GM18951 (cell line): Measurements from ENCODE around the gene PCDHGA1.

Experiments
- POLR2A ChIP-seq: IDR thresholded peaks from 4 replicates; pipeline ENCODE4 v1.6.1; 2011; ENCODE audit warnings: mild to moderate bottlenecking; ENCODE audit not compliant: insufficient read length, insufficient read depth; ENCODE audit errors: extremely low read depth
- in situ Hi-C: fragments of 300-500 bp; cut with MboI; formaldehyde crosslinking; loops from one replicate; pipeline ENCODE4 v1.12.0; 2022; ENCODE audit warnings: low sequenced_read_pairs, mixed read lengths, inconsistent platforms; ENCODE audit not compliant: unreplicated experiment

Gene PCDHGA1

GRCh38 chr5:141514330-141515133 lies 184.2 kb downstream of the PCDHGA1 start:
- in situ Hi-C loops = no loop called here
- no peak for TF ChIP-seq POLR2A

DNA sequence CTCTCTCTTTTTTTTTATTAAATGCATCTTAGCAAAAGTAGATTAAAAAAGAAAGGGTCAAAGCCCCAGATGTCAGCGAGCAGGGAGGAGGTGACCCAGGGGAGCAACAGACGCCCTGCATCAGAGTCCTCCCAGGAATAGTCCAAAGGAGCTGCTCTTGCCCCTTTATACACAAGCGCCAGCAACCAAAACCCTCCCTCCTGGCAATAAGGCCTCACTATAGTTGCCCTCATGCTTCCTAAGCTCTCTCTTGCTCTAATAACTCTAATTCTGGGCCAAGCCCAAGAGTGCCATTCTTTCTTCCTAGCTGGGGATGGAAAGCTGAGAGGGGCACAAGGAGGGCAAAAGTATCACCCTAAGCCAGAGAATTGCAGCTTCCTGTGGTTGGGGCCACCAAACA lies 184.8 kb downstream of the PCDHGA1 start:
- in situ Hi-C loops = no loop called here
- no peak for TF ChIP-seq POLR2A

DNA sequence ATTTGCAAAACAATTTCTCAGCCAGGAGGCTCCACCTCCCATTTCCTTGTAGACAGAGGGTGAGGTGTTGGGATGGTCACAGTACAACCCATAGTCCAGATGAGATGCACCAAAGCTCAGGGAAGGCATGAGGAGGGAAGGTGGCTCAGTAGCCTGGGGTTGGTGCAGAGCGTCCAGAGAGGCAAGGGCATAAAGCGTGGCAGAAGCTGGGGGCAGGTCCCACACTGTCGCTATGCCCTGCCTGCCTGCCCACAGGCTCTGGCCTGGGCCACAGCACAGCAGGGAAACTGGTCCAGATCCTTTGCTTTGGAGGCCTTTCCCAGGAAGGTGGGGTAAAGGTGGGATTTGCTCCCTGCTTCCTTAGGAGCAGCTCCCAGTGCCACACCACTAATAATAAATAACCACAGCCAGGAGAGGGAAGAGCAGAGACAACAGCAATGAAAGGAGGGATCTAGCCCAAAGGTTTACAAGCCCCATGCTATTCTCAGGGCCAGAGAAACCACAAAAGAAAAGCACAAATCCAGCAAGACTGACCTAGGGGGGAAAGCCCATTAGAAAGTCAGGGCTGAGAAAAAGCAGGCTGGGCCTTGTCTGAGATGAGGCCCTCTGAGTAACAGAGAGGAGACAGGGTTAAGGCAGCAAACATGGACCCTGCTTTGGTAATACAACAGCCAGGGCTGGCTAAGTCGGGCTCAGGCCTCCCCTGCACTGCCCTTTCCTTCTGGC lies 185.8 kb downstream of the PCDHGA1 start:
- in situ Hi-C loops = no loop called here

GRCh38 chr5:141516672-141517025 lies 186.3 kb downstream of the PCDHGA1 start:
- TF ChIP-seq POLR2A = no peak
- in situ Hi-C loops = no loop called here

More for the DNA sequence above, 185.8 kb downstream of the PCDHGA1 start:
- no peak for TF ChIP-seq POLR2A

GRCh38 chr5:141517312-141517711 lies 187.0 kb downstream of the PCDHGA1 start:
- in situ Hi-C loops = no loop called here
- no peak for TF ChIP-seq POLR2A

- in situ Hi-C loops = no loop called here
- TF ChIP-seq POLR2A = no peak
Observed at GRCh38 chr5:141517880-141518617, 187.7 kb downstream of the PCDHGA1 start.

DNA sequence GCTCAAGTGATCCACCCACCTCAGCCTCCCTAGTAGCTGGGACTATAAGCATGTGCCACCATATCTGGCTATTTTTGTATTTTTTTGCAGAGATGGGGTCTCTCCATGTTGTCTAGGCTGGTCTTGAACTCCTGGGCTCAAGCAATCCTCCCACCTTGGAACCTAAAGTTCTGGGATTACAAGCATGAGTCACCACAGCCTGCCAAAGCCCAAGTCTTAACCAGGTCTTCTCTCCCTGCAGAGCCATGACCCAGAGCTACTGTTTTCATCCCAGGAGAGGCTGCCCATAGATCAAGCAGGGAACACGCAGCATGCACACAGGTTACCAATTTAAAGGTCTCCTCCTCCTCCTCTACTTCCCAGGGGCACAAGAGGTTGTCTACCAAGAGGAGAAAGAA lies 188.3 kb downstream of the PCDHGA1 start:
- in situ Hi-C loops = no loop called here
- no peak for TF ChIP-seq POLR2A

GRCh38 chr5:141519605-141520565 lies 189.6 kb downstream of the PCDHGA1 start:
- in situ Hi-C loops = no loop called here

GRCh38 chr5:141521244-141521781 lies 191.0 kb downstream of the PCDHGA1 start:
- TF ChIP-seq POLR2A = no peak
- in situ Hi-C loops = no loop called here

More at GRCh38 chr5:141519605-141520565, 189.6 kb downstream of the PCDHGA1 start:
- TF ChIP-seq POLR2A = no peak

DNA sequence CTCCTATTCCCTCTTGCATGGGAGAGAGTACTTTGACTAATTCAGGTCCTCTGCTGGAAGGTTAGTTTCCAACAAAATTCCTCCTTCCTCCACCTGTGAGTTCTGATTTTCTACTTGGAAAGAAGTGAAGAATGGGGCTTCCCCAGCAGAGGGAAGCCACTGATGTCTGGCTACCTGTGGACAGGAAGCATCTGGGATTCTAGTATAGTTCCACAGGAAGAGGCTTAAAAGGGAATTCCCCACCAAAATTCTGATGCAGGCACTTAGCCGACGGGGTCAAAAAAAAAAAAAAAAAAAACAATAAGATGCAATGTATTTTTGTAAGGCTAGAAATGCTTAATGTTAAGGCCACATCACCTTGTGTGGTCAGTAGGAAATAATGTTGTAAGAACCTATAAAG lies 192.0 kb downstream of the PCDHGA1 start:
- in situ Hi-C loops = no loop called here
- TF ChIP-seq POLR2A = no peak

GRCh38 chr5:141523991-141524390 lies 193.7 kb downstream of the PCDHGA1 start:
- no peak for TF ChIP-seq POLR2A
- in situ Hi-C loops = no loop called here
